Activated CD4-positive, alpha-beta T cell treated with anti-CD3 and anti-CD28 coated beads for 36 hours (primary cell): ENCODE results near the gene GDI1. TPM values are rescaled to one million over a fixed set of nuclear protein-coding genes. Genes with fewer than 3 reads are reported as not detected.

ENCODE experiments used
- ATAC-seq: fragments of 200-7000 bp; cut with Tn5 transposase; one replicate; pipeline ENCODE4 v1.10.0; 2021; ENCODE audit warnings: mild to moderate bottlenecking, moderate library complexity
- CTCF ChIA-PET: fragments of 350-600 bp; sonication (Branson Sonifier 250); formaldehyde crosslinking; loops from one replicate; lab custom pipeline; 2021; ENCODE audit warnings: antibody characterized with exemption; lab: Charles Lee
- POLR2A ChIA-PET: fragments of 350-600 bp; sonication (Branson Sonifier 250); formaldehyde crosslinking; loops from one replicate; lab custom pipeline; 2021; ENCODE audit warnings: antibody characterized with exemption, inconsistent platforms; lab: Charles Lee
- DNase-seq: peaks from one replicate; pipeline ENCODE4 v3.0.0-alpha.2; 2020
- H3K27ac Mint-ChIP-seq: one replicate; pipeline ENCODE4 v1.8.0; 2021; ENCODE audit warnings: mixed read lengths
- H3K27me3 Mint-ChIP-seq: one replicate; pipeline ENCODE4 v1.8.0; 2021; ENCODE audit warnings: mixed read lengths
- H3K36me3 Mint-ChIP-seq: one replicate; pipeline ENCODE4 v1.8.0; 2021; ENCODE audit warnings: low read depth, mixed read lengths
- H3K4me1 Mint-ChIP-seq: one replicate; pipeline ENCODE4 v1.8.0; 2021; ENCODE audit warnings: mixed read lengths
- H3K4me3 Mint-ChIP-seq: one replicate; pipeline ENCODE4 v1.8.0; 2021; ENCODE audit warnings: mild to moderate bottlenecking, moderate library complexity, mixed read lengths
- H3K9me3 Mint-ChIP-seq: one replicate; pipeline ENCODE4 v1.8.0; 2021; ENCODE audit warnings: low read depth, mixed read lengths
- intact Hi-C, 2 experiments: fragments of 100-400 bp; cut with DNase I in 1 of 2; cut with micrococcal nuclease in 1 of 2; formaldehyde crosslinking; loops; one replicate each; pipeline versions ENCODE4 v1.14.2 to v1.15.1; 2022 to 2024; cut with DNase I, micrococcal nuclease
- total RNA-seq, 2 experiments: library from RNA; stranded (reverse); gene quantifications; one replicate each; pipeline ENCODE4 v1.2.3, GENCODE V29; 2021

GDI1 gene
- total RNA-seq, 2 experiments from 2014 or later = 100 to 117 TPM

DNA sequence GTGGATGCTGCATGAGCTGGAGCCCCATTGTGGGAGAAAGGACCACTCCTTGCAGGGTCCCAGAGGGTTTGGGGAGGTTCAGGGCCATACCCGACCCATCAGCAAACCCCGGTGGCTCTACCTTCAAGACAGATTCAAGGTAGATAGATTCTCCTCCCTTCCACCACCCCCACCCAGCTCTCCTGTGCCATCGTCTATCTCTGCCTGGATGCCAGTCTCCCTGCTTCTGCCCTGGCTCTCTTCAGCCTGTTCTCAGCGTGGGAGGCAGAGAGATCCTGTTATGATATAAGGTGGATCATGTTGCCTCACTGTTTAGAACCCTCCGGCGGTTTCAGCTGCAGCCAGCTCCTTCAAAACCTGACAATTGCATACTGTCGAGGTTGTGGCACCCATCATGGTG lies 36.7 kb downstream of the GDI1 start:
- Mint-ChIP-seq H3K9me3 (no peaks in the 10 kb centered on the region), H3K4me1 (peaks cover 14% of the 10 kb centered on the region), H3K27ac (no peak overlapping the region), H3K36me3 (peaks cover 5% of the 10 kb centered on the region), H3K4me3 (no peak overlapping the region), H3K27me3 (no peaks in the 10 kb centered on the region)
- intact Hi-C loops = no loop called here
- no peak for DNase-seq
- no peak for ATAC-seq
- CTCF ChIA-PET = no interaction called here
- POLR2A ChIA-PET = no interaction called here

DNA sequence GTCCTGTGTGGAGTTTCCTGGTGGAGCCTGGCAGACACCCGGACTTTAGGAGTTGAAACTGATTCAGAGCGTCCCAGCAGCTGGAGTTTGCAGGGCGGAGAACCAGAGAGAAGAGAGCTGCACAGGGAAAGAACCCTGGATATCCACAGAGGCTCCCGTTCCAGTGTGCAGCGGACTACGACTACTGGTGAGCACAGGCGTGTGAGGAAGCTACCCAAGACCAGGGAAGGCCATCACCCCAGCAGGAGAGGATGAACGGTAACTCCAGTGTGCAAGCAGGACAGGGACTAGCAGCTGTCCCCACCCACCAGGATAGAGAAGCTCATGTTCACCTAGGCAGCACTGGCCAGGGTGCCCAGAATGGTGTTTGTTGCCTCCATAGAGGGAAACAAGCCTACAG lies 39.9 kb downstream of the GDI1 start:
- H3K9me3 Mint-ChIP-seq = no peaks in the 10 kb centered on the region
- ATAC-seq = no peak
- H3K4me3 Mint-ChIP-seq = no peak overlapping the region
- intact Hi-C loops = loop anchor here in 1 of 2 experiments (5.0 kb wide), 1 partner anchor 35 kb away; the partner anchor contains the start of gene FAM50A
- H3K36me3 Mint-ChIP-seq = peaks cover 2% of the 10 kb centered on the region
- no peaks in the 10 kb centered on the region for H3K27me3 Mint-ChIP-seq
- H3K27ac Mint-ChIP-seq = no peak overlapping the region
- peaks cover 18% of the 10 kb centered on the region for H3K4me1 Mint-ChIP-seq
- no peak for DNase-seq
- ChIA-PET CTCF (interaction anchor here (1.2 kb wide), 1 partner anchor 8 kb away, joined by 4 read pairs; no protein-coding TSS in a partner anchor), POLR2A (no interaction called here)

DNA sequence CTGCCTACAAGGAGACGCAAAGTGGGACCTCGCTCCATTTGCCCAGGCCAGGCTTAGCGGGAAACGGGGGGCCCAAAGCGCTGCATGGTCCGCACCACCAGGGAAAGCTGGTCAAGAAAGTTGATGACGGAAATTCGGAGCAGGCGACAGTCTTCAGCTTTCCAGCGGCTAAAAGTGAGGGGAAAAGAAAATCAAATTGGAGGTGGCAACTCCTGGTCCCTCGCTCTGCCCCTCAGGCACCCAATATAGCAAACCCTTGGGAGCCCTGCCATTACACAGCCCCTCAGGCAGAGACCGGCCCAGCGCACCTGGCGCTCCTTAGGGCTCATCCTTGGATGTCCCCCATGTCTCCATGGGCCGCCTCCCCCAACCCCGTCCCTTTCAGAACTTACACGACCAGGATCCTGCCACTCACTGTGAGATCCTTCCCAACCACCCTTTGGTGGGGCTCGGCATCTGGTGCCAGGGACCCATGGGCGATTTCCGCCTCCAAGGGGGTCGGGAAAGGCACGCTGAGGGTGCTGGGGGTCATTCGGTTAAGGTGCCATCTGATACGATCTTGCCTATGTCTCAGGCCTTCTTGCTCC lies 41.0 kb downstream of the GDI1 start:
- DNase-seq = no peak
- no peaks in the 10 kb centered on the region for H3K27me3 Mint-ChIP-seq
- POLR2A ChIA-PET = interaction anchor here (1.2 kb wide), 1 partner anchor 9 kb away, joined by 3 read pairs; the partner anchor contains the start of gene UBL4A
- peak overlapping the region; percentile 80 for H3K4me3 Mint-ChIP-seq
- peaks cover 2% of the 10 kb centered on the region for H3K36me3 Mint-ChIP-seq
- intact Hi-C loops = loop anchor here (1.0 to 5.0 kb wide), 4 partner anchors 36 to 507 kb away; partner anchors contain the start of genes DKC1 (in 1 of the 2), FAM50A (in 1 of the 2) and HCFC1 (in 1 of the 2)
- peaks cover 18% of the 10 kb centered on the region for H3K4me1 Mint-ChIP-seq
- no peaks in the 10 kb centered on the region for H3K9me3 Mint-ChIP-seq
- ATAC-seq = no peak
- CTCF ChIA-PET = interaction anchor here (1.2 kb wide), 1 partner anchor 10 kb away, joined by 4 read pairs; no protein-coding TSS in a partner anchor
- peak overlapping the region; percentile 75 for H3K27ac Mint-ChIP-seq

DNA sequence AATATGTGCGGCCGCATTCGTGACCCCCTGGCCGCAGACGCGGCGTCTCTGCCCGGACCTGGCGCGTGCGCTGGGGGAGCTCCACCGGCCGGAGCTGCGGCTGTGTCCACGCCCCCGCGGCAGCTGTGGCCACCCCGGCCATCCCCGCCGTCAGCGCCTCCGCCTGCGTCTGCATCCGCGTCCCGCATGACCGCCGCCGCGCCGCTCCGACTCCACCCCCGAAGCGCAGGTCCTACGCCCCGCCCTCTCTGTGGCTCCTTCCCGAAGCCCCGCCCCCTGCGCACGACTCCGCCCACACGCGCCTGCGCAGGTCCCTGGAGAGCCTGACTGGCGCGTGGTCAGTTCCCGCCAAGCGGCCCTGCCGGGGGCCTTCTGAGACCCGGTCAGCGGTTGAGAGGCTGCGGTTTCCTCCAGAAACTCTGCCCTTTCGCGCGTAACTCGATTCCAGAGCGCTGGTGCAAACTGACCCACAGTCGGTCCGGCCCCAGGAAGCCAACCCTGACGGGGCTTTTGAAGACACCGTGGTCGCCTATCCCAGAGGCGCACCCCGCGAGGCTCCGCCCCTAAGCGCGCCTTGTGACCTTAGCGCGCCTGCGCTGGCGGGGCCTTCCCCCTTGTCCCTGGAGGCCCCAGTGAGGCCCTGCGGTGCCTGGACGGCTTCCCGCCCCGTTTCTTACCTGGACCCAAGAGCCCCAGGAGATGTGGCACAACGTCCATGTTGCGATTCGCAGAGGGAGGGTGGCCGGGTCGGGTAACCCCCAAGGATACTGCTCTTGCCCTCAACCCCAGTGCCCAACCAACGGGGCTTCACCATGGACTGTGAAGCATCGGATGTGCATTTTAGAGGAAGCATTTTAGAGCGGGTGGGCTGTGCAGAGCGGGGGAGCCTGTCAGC lies 42.0 kb downstream of the GDI1 start, which contains the start of gene LAGE3:
Gene LAGE3 (minus strand): TSS at position 554 of the 895 bp plus-strand sequence. CDS start 366 bp downstream, at position 188.
- ChIA-PET POLR2A (interaction anchor here (1.2 kb wide), 1 partner anchor 8 kb away, joined by 3 read pairs; the partner anchor contains the start of gene UBL4A), CTCF (no interaction called here)
- H3K4me1 Mint-ChIP-seq = peaks cover 24% of the 10 kb centered on the region
- intact Hi-C loops = loop anchor here (1.0 to 5.0 kb wide), 11 partner anchors 11 to 508 kb away; partner anchors contain the start of genes FAM3A (in 2 of the 2), DKC1 (in 1 of the 2), FAM50A (in 1 of the 2) and HCFC1 (in 1 of the 2)
- DNase-seq (peak; percentile 97), ATAC-seq (peak; percentile 96)
- H3K27ac Mint-ChIP-seq = peak within 1 kb of the TSS; percentile 90
- H3K4me3 Mint-ChIP-seq = peak within 1 kb of the TSS; percentile 80
- H3K36me3 Mint-ChIP-seq = peaks cover 5% of the 10 kb centered on the region
- H3K9me3 Mint-ChIP-seq = no peaks in the 10 kb centered on the region
- H3K27me3 Mint-ChIP-seq = no peaks in the 10 kb centered on the region

DNA sequence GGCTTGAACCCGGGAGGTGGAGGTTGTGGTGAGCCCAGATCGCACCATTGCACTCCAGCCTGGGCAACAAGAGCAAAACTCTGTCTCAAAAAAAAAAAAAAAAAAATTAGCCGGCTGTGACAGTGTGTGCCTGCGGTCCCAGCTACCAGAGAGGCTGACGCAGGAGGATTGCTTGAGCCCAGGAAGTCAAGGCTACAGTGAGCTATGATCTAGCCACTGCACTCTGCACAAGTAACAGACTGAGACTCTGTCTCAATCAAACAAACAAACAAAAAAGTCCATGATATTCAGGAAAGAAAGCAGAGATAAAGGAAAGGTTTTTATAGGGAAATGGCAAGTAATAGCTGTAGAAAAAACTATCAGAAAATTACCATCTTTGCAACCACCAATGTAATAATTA lies 44.2 kb downstream of the GDI1 start:
- intact Hi-C loops = loop anchor here in 1 of 2 experiments (10.0 kb wide), 1 partner anchor 756 kb away; the partner anchor contains the start of genes ABCD1 and BCAP31
- POLR2A ChIA-PET = interaction anchor here (0.6 kb wide), 1 partner anchor 85 kb away, joined by 4 read pairs; no protein-coding TSS in a partner anchor
- Mint-ChIP-seq H3K9me3 (no peaks in the 10 kb centered on the region), H3K27me3 (no peaks in the 10 kb centered on the region), H3K36me3 (peaks cover 7% of the 10 kb centered on the region), H3K27ac (no peak overlapping the region), H3K4me1 (peaks cover 30% of the 10 kb centered on the region), H3K4me3 (no peak overlapping the region)
- DNase-seq (no peak), ATAC-seq (no peak)
- CTCF ChIA-PET = interaction anchor here (0.7 to 1.2 kb wide), 2 partner anchors 9 to 46 kb away, joined by 3 read pairs; no protein-coding TSS in a partner anchor

DNA sequence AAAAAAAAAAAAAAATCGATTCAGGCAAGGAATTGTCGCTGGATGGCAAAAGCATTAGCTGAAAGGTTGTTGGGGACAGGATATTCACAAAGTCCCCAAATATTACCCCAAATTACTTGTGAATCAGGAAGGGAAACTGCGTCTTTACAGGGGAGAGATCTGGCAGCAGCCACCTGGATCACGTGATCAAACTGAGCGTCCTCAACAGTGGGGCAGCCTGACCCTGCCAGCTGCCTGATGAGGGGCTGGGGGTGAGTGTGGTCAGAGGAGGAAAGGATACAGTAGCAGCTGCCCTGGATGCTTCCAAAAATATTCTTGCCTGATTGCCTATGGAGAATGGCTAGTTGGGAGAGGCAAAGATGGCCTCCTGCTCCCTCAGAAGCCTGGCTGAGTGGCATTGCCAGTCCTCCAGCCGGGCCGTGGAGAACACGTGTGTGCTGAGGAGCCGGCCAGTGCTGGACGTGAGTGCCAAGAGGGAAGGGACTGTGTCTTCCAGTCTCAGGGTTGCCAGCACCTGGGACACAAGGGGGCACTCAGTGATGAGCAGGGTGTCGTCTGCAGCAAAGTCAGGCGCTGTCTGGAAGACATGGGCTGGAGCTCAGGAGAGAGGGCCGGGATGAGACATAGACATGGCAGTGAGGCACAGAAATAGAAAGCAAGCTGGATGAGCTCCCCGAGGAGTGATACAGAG lies 45.1 kb downstream of the GDI1 start:
- H3K4me1 Mint-ChIP-seq = peaks cover 32% of the 10 kb centered on the region
- POLR2A ChIA-PET = no interaction called here
- intact Hi-C loops = loop anchor here in 1 of 2 experiments (10.0 kb wide), 1 partner anchor 757 kb away; the partner anchor contains the start of genes ABCD1 and BCAP31
- H3K9me3 Mint-ChIP-seq = no peaks in the 10 kb centered on the region
- no peak for DNase-seq
- no peak overlapping the region for H3K4me3 Mint-ChIP-seq
- CTCF ChIA-PET = interaction anchor here (0.7 kb wide), 1 partner anchor 309 kb away, joined by 4 read pairs; no protein-coding TSS in a partner anchor
- no peak for ATAC-seq
- H3K27me3 Mint-ChIP-seq = no peaks in the 10 kb centered on the region
- H3K36me3 Mint-ChIP-seq = peaks cover 7% of the 10 kb centered on the region
- peak overlapping the region; percentile 25 for H3K27ac Mint-ChIP-seq

DNA sequence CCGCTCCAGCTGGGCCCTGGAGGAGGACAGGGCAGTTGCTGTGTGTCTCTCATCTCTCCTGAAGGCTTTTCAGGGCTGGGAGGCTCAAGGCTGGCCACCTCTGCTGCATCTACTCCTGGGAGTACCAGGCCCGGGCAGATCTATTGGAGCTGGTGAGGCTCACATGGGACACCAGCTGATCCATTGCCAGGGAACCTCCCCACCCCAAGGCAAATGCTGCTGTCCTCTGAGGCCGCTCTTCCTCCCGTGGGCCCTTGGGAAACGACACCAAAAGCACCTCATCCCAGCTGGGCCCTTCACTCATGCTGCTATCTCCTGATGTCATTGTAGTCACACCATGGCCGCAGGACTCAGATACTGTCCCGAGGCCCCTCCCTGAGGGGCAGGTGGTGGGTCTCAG lies 45.8 kb downstream of the GDI1 start:
- ChIA-PET POLR2A (no interaction called here), CTCF (no interaction called here)
- H3K27ac Mint-ChIP-seq = no peak overlapping the region
- peaks cover 8% of the 10 kb centered on the region for H3K36me3 Mint-ChIP-seq
- DNase-seq (no peak), ATAC-seq (no peak)
- no peaks in the 10 kb centered on the region for H3K9me3 Mint-ChIP-seq
- no peak overlapping the region for H3K4me3 Mint-ChIP-seq
- no peaks in the 10 kb centered on the region for H3K27me3 Mint-ChIP-seq
- intact Hi-C loops = loop anchor here in 1 of 2 experiments (10.0 kb wide), 1 partner anchor 758 kb away; the partner anchor contains the start of genes ABCD1 and BCAP31
- H3K4me1 Mint-ChIP-seq = peaks cover 25% of the 10 kb centered on the region

DNA sequence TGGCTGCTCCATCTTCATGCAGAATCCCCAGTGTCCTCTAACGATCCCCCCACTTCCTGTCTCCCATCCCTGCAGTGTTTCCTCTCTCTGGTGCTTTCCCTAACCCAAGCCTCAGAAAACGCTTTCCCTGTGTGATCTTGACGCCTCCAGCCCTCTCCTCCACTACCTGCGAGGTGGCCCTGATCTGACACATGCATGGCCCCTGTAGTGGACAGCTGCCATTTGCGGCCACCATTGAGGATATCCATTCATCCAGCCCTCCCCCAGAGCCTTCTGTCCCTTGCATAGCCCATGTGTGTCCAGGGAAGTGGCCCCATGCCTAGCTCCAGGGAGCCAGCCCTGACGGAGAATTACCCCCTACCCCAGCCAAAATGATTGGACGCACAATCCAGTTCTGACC lies 46.4 kb downstream of the GDI1 start:
- peak overlapping the region; percentile 6 for H3K27ac Mint-ChIP-seq
- peaks cover 12% of the 10 kb centered on the region for H3K36me3 Mint-ChIP-seq

DNA sequence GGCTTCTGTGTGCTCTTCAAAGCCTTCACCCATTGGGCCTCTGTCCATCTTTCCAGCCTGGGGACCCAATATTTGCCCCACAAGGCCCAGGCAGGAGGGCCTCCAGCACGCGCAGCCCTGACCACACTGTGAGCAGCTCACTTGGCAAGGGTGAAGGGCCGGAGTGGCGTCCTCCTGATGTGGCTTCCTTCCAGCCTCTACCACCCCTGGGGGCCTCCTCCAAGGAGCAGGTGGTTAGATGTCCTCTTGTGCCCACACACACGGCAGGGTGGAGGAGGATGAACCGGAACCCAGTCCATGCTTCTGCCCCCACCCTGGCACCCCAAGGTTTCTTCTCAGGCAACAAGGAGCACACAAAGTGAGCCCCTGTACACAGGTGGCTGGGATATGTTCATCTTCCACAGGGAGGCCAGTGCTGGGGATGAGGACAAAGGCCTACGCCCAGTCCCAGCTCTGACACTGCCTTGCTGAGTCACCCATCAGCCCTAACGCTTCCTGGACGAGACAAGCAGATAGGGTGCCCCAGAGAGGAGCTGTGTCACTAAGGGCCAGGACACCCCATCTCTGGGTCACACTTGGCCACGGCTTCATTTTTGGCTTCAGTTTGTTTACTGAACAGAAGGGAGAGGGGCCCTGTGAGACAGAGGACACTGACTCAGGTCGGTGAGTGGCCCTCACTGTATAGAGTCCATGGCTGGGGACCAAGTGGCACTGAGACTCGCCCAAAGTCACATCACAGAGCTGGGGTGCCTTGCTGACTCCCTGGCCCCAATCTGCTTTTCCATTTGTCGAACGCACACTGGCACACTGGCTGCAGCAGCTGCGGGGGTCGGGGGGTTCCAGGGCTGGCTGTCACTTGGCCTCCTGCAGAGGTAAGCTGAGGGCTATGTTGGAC lies 47.5 kb downstream of the GDI1 start:
- Mint-ChIP-seq H3K4me1 (peaks cover 29% of the 10 kb centered on the region), H3K36me3 (peaks cover 12% of the 10 kb centered on the region), H3K27ac (no peak overlapping the region), H3K27me3 (no peaks in the 10 kb centered on the region), H3K9me3 (no peaks in the 10 kb centered on the region), H3K4me3 (peak overlapping the region; percentile 33)
- DNase-seq (peak; percentile 27), ATAC-seq (peak; percentile 24)
- CTCF ChIA-PET = no interaction called here
- intact Hi-C loops = loop anchor here (5.0 to 10.0 kb wide), 2 partner anchors 48 to 760 kb away; partner anchors contain the start of genes ABCD1 (in 1 of the 2) and BCAP31 (in 1 of the 2)
- POLR2A ChIA-PET = interaction anchor here (0.8 kb wide), 1 partner anchor 81 kb away, joined by 3 read pairs; no protein-coding TSS in a partner anchor

More for the DNA sequence above, 46.4 kb downstream of the GDI1 start:
- DNase-seq (no peak), ATAC-seq (no peak)
- peaks cover 23% of the 10 kb centered on the region for H3K4me1 Mint-ChIP-seq
- no peaks in the 10 kb centered on the region for H3K9me3 Mint-ChIP-seq
- ChIA-PET POLR2A (interaction anchor here (0.8 kb wide), 1 partner anchor 79 kb away, joined by 3 read pairs; no protein-coding TSS in a partner anchor), CTCF (no interaction called here)
- intact Hi-C loops = loop anchor here in 1 of 2 experiments (10.0 kb wide), 1 partner anchor 759 kb away; the partner anchor contains the start of genes ABCD1 and BCAP31
- H3K27me3 Mint-ChIP-seq = no peaks in the 10 kb centered on the region
- no peak overlapping the region for H3K4me3 Mint-ChIP-seq
